Esophagus muscularis mucosa (tissue), 4 donors: ENCODE results near the gene PRKAR2A. TPM values are rescaled to one million over a fixed set of nuclear protein-coding genes. Genes with fewer than 3 reads are reported as not detected.
"Not testable (repeated sequence)": the region's sequence is repeated elsewhere in the genome, so short reads cannot be mapped to it uniquely, and the experiment has no call there.

Experiments used
- DNase-seq: peaks from one replicate; pipeline ENCODE4 v3.0.0-alpha.2; 2017; ENCODE audit errors: extremely low spot score
- H3K27ac ChIP-seq, 4 donors: fragments of 200-600 bp; sonication (generic); replicated peaks in 1 of 4; 1 replicate in 3 of 4; 2 replicates in 1 of 4; pipeline ENCODE4 v1.5.1; 2016 to 2019; ENCODE audit warnings: mild to moderate bottlenecking in 1 of 4
- H3K27me3 ChIP-seq, 4 donors: fragments of 200-600 bp; sonication (generic); one replicate each; pipeline versions ENCODE4 v1.5.1 to v1.6.0; 2016 to 2019
- H3K36me3 ChIP-seq, 4 donors: fragments of 200-600 bp; sonication (generic); one replicate each; pipeline ENCODE4 v1.5.1; 2016 to 2019
- H3K4me1 ChIP-seq, 4 donors: fragments of 200-600 bp; sonication (generic); one replicate each; pipeline ENCODE4 v1.5.1; 2016 to 2019
- H3K4me3 ChIP-seq, 4 donors: fragments of 200-600 bp; sonication (generic); 1 replicate in 2 of 4; 2 replicates in 2 of 4; pipeline ENCODE4 v1.5.1; 2016 to 2019; ENCODE audit warnings: mild to moderate bottlenecking in 4 of 4, moderate library complexity in 1 of 4
- H3K9me3 ChIP-seq, 4 donors: fragments of 200-600 bp; sonication (generic); 1 replicate in 3 of 4; 2 replicates in 1 of 4; pipeline ENCODE4 v1.5.1; 2016 to 2019
- EP300 ChIP-seq: sonication (generic); formaldehyde crosslinking; IDR thresholded peaks from one replicate; pipeline ENCODE4 v1.6.1; 2017; ENCODE audit warnings: antibody characterized with exemption
- POLR2A ChIP-seq: fragments of 450-650 bp; IDR thresholded peaks from one replicate; pipeline ENCODE4 v1.6.1; 2017; ENCODE audit warnings: antibody characterized with exemption, moderate library complexity, mild to moderate bottlenecking, low read depth
- POLR2AphosphoS5 ChIP-seq, 2 donors: sonication (generic); formaldehyde crosslinking; IDR thresholded peaks; one replicate each; pipeline ENCODE4 v1.6.1; 2017; ENCODE audit warnings: antibody characterized with exemption in 2 of 2
- WGBS: methylation state at CpG from one replicate; pipeline ENCODE4 v1.1.5; 2018; 5-methylcytosine and 5-hydroxymethylcytosine counted together
- intact Hi-C: fragments of 100-400 bp; cut with DNase I; formaldehyde crosslinking; loops from one replicate; pipeline ENCODE4 v1.15.1; 2023
- total RNA-seq, 4 donors: library from RNA; depleted of rRNA; stranded (reverse); fragments of >200 nt; gene quantifications; one replicate each; pipeline versions ENCODE4 v1.1.0 to v1.2.1, GENCODE V29; 2016
- TF ChIP-seq, protein P1 (sequence below), 3 experiments: fragments of 200-600 bp in 2 of 3; fragments of 450-650 bp in 1 of 3; sonication (generic) in 2 of 3; IDR thresholded peaks; one replicate each; pipeline ENCODE4 v1.5.1; 2017 to 2019; ENCODE audit warnings: antibody characterized with exemption in 3 of 3, mild to moderate bottlenecking in 2 of 3, moderate library complexity in 1 of 3

PRKAR2A gene
- total RNA-seq, 4 donors from 2014 or later = 30.7 to 43.3 (median 34.2) TPM

DNA sequence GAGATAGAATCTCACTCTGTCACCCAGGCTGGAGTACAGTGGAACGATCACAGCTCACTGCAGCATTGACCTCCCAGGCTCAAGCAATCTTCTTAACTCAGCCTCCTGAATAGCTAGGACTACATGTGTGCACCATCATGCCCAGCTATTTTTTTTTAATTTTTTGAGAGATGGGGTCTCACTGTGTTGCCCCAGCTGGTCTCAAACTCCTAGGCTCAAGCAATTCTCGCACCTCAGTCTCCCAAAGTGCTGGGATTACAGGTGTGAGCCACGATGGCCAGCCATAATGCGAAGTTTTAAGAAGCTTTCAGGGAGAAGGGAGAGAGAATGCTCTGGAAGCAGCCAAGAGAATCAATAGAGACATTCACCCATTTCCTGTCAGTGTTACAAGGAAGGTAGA, 42.7 kb downstream of the PRKAR2A start:
- TF ChIP-seq POLR2A (no peak), POLR2AphosphoS5 (IDR thresholded peaks at IDR 0.05) (no peak), EP300 (no peak)
- TF ChIP-seq, protein P1, sequence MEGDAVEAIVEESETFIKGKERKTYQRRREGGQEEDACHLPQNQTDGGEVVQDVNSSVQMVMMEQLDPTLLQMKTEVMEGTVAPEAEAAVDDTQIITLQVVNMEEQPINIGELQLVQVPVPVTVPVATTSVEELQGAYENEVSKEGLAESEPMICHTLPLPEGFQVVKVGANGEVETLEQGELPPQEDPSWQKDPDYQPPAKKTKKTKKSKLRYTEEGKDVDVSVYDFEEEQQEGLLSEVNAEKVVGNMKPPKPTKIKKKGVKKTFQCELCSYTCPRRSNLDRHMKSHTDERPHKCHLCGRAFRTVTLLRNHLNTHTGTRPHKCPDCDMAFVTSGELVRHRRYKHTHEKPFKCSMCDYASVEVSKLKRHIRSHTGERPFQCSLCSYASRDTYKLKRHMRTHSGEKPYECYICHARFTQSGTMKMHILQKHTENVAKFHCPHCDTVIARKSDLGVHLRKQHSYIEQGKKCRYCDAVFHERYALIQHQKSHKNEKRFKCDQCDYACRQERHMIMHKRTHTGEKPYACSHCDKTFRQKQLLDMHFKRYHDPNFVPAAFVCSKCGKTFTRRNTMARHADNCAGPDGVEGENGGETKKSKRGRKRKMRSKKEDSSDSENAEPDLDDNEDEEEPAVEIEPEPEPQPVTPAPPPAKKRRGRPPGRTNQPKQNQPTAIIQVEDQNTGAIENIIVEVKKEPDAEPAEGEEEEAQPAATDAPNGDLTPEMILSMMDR (IDR thresholded peaks at IDR 0.05) = no peak
- Histone ChIP-seq H3K27me3 (no peaks in the 10 kb centered on the region), H3K9me3 (no peaks in the 10 kb centered on the region), H3K4me1 (no peaks in the 10 kb centered on the region), H3K36me3 (peaks cover 0 to 12% (median 8%) of the 10 kb centered on the region in 4 donors), H3K4me3 (no peak overlapping the region), H3K27ac (no peak overlapping the region)
- intact Hi-C loops = no loop called here
- DNase-seq = no peak
- 97% methylated on average over 4 of the region's 4 CpGs for WGBS

DNA sequence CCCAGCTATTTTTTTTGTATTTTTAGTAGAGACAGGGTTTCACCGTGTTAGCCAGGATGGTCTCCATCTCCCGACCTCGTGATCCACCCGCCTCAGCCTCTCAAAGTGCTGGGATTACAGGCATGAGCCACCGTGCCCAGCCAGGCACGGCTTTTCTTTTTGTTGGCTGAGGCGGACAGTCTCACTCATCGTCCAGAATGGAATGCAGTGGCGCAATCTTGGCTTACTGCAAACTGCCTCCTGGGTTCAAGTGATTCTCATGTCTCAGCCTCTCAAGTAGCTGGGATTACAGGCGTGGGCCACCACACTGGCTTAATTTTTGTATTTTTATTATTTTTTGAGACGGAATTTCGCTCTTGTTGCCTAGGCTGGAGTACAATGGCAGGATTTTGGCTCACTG, 46.8 kb downstream of the PRKAR2A start:
- H3K9me3 ChIP-seq, H3K27me3 ChIP-seq, DNase-seq, H3K4me1 ChIP-seq, H3K27ac ChIP-seq, H3K4me3 ChIP-seq, intact Hi-C loops: not testable (repeated sequence)
- H3K36me3 ChIP-seq = peaks cover 0 to 12% (median 8%) of the 10 kb centered on the region in 4 donors
- 92% methylated on average over 12 of the region's 12 CpGs for WGBS

DNA sequence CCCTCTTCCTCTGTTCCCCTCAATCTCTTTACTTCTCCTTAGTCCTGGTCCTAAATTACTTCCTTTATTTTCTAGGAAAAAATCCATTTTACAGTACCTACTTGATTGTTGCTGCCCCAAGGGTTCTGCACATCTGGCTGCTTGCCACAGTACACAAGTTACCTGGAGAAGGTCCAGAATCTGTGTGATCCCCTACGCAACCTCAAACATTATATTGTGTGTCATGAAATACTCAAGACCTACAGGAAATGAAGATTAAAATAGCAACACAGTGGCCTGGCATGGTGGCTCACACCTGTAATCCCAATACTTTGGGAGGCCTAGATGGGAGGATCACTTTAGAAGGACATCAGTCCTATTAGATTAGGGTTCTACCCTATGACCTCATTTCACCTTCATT, 48.7 kb downstream of the PRKAR2A start:
- 67% methylated on average over 1 of the region's 1 CpG for WGBS
- TF ChIP-seq EP300 (no peak), POLR2A (no peak), POLR2AphosphoS5 (IDR thresholded peaks at IDR 0.05) (no peak)
- TF ChIP-seq, protein P1 (IDR thresholded peaks at IDR 0.05) = no peak
- no peak for DNase-seq
- Histone ChIP-seq H3K4me3 (no peak overlapping the region), H3K4me1 (no peaks in the 10 kb centered on the region), H3K9me3 (no peaks in the 10 kb centered on the region), H3K36me3 (peaks cover 0 to 6% (median under 1%) of the 10 kb centered on the region in 4 donors), H3K27me3 (no peaks in the 10 kb centered on the region), H3K27ac (no peak overlapping the region)
- intact Hi-C loops = no loop called here

DNA sequence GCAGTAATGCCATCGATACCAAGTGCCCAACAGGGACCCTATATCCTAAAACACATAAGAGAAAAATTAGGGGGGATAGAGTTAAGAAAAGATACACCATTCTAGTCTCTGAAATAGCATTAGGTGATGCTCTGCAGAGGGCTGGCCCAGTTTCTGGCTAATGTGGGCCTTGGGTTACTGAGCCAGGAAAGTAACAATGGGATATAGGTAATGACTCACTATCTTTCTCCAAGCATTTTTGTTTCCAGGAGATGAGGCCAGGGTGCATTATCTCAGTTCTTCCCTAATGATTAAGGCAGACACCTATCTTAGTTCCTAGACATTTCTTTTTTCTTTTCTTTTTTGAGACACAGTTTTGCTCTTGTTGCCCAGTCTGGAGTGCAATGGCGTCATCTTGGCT, 50.0 kb downstream of the PRKAR2A start:
- 91% methylated on average over 2 of the region's 2 CpGs for WGBS

DNA sequence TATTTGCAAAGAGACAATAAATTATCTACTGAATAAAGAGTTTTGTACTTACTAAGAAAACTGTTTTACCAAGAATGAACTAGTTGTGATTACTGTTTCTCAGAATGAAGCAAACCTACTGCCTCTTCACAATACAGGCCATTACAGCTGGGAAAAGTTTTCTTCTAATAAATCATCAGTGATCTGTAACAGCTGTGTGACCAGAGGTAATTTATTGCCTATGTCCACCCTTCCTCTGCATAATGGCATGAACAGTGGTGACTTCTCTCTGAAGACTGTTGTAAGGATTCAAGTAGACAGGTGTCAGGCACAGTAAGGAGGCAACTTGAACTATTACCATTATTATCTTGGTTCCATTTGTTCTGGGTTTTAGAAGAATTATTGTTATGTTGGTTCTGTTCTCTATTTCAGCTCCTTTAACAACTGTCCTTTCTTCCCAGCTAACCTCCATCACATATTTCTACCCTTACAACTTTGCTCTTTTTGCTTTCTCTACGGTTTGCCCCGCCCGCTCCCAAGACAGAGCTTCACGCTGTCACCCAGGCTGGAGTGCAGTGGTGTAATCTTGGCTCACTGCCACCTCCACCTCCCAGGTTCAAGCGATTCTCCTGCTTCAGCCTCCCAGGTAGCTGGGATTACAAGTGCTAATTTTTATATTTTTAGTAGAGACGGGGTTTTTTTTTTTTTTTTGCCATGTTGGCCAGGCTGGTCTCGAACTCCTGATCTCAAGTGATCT, 51.5 kb downstream of the PRKAR2A start:
- Histone ChIP-seq H3K27me3 (no peaks in the 10 kb centered on the region), H3K36me3 (peaks cover 0 to 12% (median 7%) of the 10 kb centered on the region in 4 donors), H3K9me3 (no peaks in the 10 kb centered on the region), H3K27ac (no peak overlapping the region), H3K4me3 (no peak overlapping the region), H3K4me1 (no peaks in the 10 kb centered on the region)
- no peak for DNase-seq
- 81% methylated on average over 7 of the region's 7 CpGs for WGBS
- no peak for TF ChIP-seq EP300
- no peak for TF ChIP-seq POLR2A
- TF ChIP-seq, protein P1 (IDR thresholded peaks at IDR 0.05) = no peak
- no peak for TF ChIP-seq POLR2AphosphoS5 (IDR thresholded peaks at IDR 0.05)
- intact Hi-C loops = no loop called here

More for the DNA sequence above, 50.0 kb downstream of the PRKAR2A start:
- TF ChIP-seq POLR2AphosphoS5 (IDR thresholded peaks at IDR 0.05) = no peak
- TF ChIP-seq EP300 = no peak
- TF ChIP-seq POLR2A = no peak
- TF ChIP-seq, protein P1 (IDR thresholded peaks at IDR 0.05) = no peak
- no peaks in the 10 kb centered on the region for H3K9me3 ChIP-seq
- DNase-seq = no peak
- intact Hi-C loops = no loop called here
- no peaks in the 10 kb centered on the region for H3K27me3 ChIP-seq
- no peak overlapping the region for H3K27ac ChIP-seq
- peaks cover 0 to 12% (median 9%) of the 10 kb centered on the region in 4 donors for H3K36me3 ChIP-seq
- H3K4me1 ChIP-seq = no peaks in the 10 kb centered on the region
- no peak overlapping the region for H3K4me3 ChIP-seq

DNA sequence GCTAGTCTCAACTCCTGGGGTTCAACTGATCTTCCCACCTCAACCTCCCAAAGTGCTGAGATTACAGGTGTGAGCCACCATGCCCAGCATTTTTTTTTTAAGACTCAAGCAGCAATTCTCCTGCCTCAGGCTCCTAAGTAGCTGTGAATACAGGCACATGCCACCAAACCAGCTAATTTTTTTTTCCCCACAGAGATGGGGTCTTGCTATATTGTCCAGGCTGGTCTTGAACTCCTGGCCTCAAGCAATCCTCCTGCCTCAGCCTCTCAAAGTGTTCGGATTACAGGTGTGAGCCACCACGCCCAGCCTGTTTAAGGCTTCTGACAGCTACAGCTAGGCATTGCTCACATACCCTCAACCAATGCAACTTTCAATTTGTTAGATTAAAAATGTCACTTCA, 54.2 kb downstream of the PRKAR2A start:
- DNase-seq, H3K27ac ChIP-seq, intact Hi-C loops, H3K9me3 ChIP-seq, H3K4me1 ChIP-seq, H3K27me3 ChIP-seq, H3K4me3 ChIP-seq: not testable (repeated sequence)
- H3K36me3 ChIP-seq = peaks cover 9 to 38% (median 21%) of the 10 kb centered on the region in 4 donors
- 95% methylated on average over 2 of the region's 2 CpGs for WGBS
